Epidermal melanocyte (primary cell): ENCODE measurements around the gene RPGR.
A peak's percentile ranks its signal among the peaks of the same experiment; 100 is the strongest.

Experiments used
- DNase-seq: peaks from one replicate; pipeline ENCODE4 v3.0.0; 2011; ENCODE audit warnings: low spot score; ENCODE audit not compliant: insufficient read length

The RPGR gene

GRCh38 chrX:38260231-38260630, 67.1 kb downstream of the RPGR start:
- DNase-seq: no peak

- DNase-seq: no peak
Observed at GRCh38 chrX:38256019-38256418, 71.3 kb downstream of the RPGR start.

GRCh38 chrX:38249965-38250364, 77.3 kb downstream of the RPGR start:
- no peak for DNase-seq

GRCh38 chrX:38247051-38247450, 80.3 kb downstream of the RPGR start:
- DNase-seq: no peak

GRCh38 chrX:38240541-38240940, 86.8 kb downstream of the RPGR start:
- DNase-seq: no peak

GRCh38 chrX:38236901-38237615, 90.3 kb downstream of the RPGR start:
- DNase-seq: no peak

- peak; percentile 31 for DNase-seq
Observed at GRCh38 chrX:38233891-38234667, 93.2 kb downstream of the RPGR start.

- DNase-seq: no peak
Observed at GRCh38 chrX:38232079-38232686, 95.1 kb downstream of the RPGR start.

- DNase-seq: no peak
Observed at GRCh38 chrX:38225093-38225492, 102.2 kb downstream of the RPGR start.

GRCh38 chrX:38224160-38224559, 103.1 kb downstream of the RPGR start:
- DNase-seq: no peak

GRCh38 chrX:38221391-38221929, 105.8 kb downstream of the RPGR start:
- no peak for DNase-seq

- DNase-seq: no peak
Observed at GRCh38 chrX:38220415-38221390, 106.6 kb downstream of the RPGR start, which contains the start of gene SRPX. Gene SRPX, minus strand, starts transcription at chrX:38220871. Its CDS starts 79 bp downstream, at chrX:38220792.

GRCh38 chrX:38220024-38220414, 107.3 kb downstream of the RPGR start:
- no peak for DNase-seq
